H1 (cell line): ENCODE measurements around the gene TAAR9. TPM values are rescaled to one million over a fixed set of nuclear protein-coding genes. Genes with fewer than 3 reads are reported as not detected.

Experiments
- CTCF ChIA-PET: fragments of 300-600 bp; sonication (Branson Sonifier 250); formaldehyde crosslinking; loops from one replicate; lab custom pipeline; 2021; ENCODE audit not compliant: partially characterized antibody; lab: Charles Lee
- POLR2A ChIA-PET: fragments of 300-600 bp; sonication (Branson Sonifier 250); formaldehyde crosslinking; loops from one replicate; lab custom pipeline; 2021; ENCODE audit warnings: inconsistent platforms; ENCODE audit not compliant: partially characterized antibody; lab: Charles Lee
- DNase-seq, 2 experiments: peaks; one replicate each; pipeline versions ENCODE4 v3.0.0 to v3.0.0-alpha.2; 2010 to 2022; ENCODE audit warnings: low spot score in 2 of 2, low read depth in 1 of 2, mixed read lengths in 1 of 2
- FAIRE-seq: peaks from 2 replicates; lab custom pipeline; 2011; peaks lifted over from hg19 to GRCh38; lab: Jason Lieb, UNC
- H2AFZ ChIP-seq: 2 replicates; pipeline ENCODE4 v1.8.1; 2012; ENCODE audit warnings: low read length, inconsistent platforms
- H2AK5ac ChIP-seq: 2 replicates; pipeline ENCODE4 v1.6.1; 2013; ENCODE audit warnings: low read depth, low read length
- H2BK120ac ChIP-seq: replicated peaks from 2 replicates; pipeline ENCODE3; 2013; ENCODE audit warnings: low read depth, low read length, inconsistent platforms
- H2BK12ac ChIP-seq: 2 replicates; pipeline ENCODE4 v1.6.1; 2013; ENCODE audit warnings: low read depth, low read length
- H2BK15ac ChIP-seq: 2 replicates; pipeline ENCODE4 v1.6.1; 2013; ENCODE audit warnings: low read length
- H2BK20ac ChIP-seq: 2 replicates; pipeline ENCODE4 v1.6.1; 2013; ENCODE audit warnings: low read length
- H2BK5ac ChIP-seq: 2 replicates; pipeline ENCODE4 v1.6.1; 2013; ENCODE audit warnings: low read depth, low read length
- H3K14ac ChIP-seq: 2 replicates; pipeline ENCODE4 v1.6.1; 2013; ENCODE audit warnings: inconsistent platforms; ENCODE audit not compliant: insufficient read length
- H3K18ac ChIP-seq: 2 replicates; pipeline ENCODE4 v1.6.1; 2013; ENCODE audit warnings: low read length; ENCODE audit errors: extremely low read depth
- H3K23ac ChIP-seq: 2 replicates; pipeline ENCODE4 v1.6.1; 2013; ENCODE audit warnings: inconsistent platforms; ENCODE audit not compliant: insufficient read length
- H3K23me2 ChIP-seq: 2 replicates; pipeline ENCODE4 v1.6.1; 2013; ENCODE audit warnings: low read depth, low read length
- H3K27ac ChIP-seq: 2 replicates; pipeline ENCODE4 v1.6.1; 2011; ENCODE audit warnings: low read depth, low read length, inconsistent platforms
- H3K27me3 ChIP-seq, 4 experiments: replicated peaks in 1 of 4; 1 replicate in 1 of 4; 2 replicates in 3 of 4; pipeline versions ENCODE4 v1.6.1 to v1.8.1; 2011 to 2013; ENCODE audit warnings: low read length in 3 of 4, mild to moderate bottlenecking in 3 of 4, inconsistent platforms in 2 of 4, mixed read lengths in 2 of 4, moderate library complexity in 1 of 4; ENCODE audit not compliant: control insufficient read depth in 3 of 4, insufficient read depth in 3 of 4; ENCODE audit errors: extremely low read depth in 1 of 4
- H3K36me3 ChIP-seq, 4 experiments: 2 replicates each; pipeline versions ENCODE4 v1.6.1 to v1.8.1; 2011 to 2013; ENCODE audit warnings: mild to moderate bottlenecking in 4 of 4, low read length in 3 of 4, moderate library complexity in 2 of 4, control low read depth in 1 of 4, inconsistent platforms in 1 of 4; ENCODE audit not compliant: insufficient read depth in 4 of 4, control insufficient read depth in 2 of 4
- H3K4ac ChIP-seq: replicated peaks from 2 replicates; pipeline ENCODE3; 2013; ENCODE audit warnings: low read length, low read depth, mixed read lengths, inconsistent platforms; ENCODE audit not compliant: insufficient read length
- H3K4me1 ChIP-seq, 4 experiments: replicated peaks in 1 of 4; 1 replicate in 1 of 4; 2 replicates in 3 of 4; pipeline versions ENCODE4 v1.6.1 to v1.8.1; 2011 to 2013; ENCODE audit warnings: low read length in 3 of 4, inconsistent platforms in 2 of 4, mixed read lengths in 1 of 4; ENCODE audit not compliant: insufficient read depth in 4 of 4, control insufficient read depth in 3 of 4
- H3K4me2 ChIP-seq, 2 experiments: 2 replicates each; pipeline versions ENCODE4 v1.6.1 to v1.8.1; 2011 to 2013; ENCODE audit warnings: low read depth in 2 of 2, low read length in 2 of 2, control low read depth in 1 of 2, inconsistent platforms in 1 of 2, mild to moderate bottlenecking in 1 of 2; ENCODE audit not compliant: insufficient read depth in 1 of 2
- H3K4me3 ChIP-seq, 4 experiments: fragments of 200-600, 300-600 bp in 1 of 4; sonication (generic), shearing (Covaris generic), sonication (Bioruptor Twin) in 1 of 4; 2 replicates each; pipeline versions ENCODE4 v1.5.1 to v1.8.1; 2011 to 2016; ENCODE audit warnings: low read length in 4 of 4, low read depth in 3 of 4, control low read depth in 2 of 4, inconsistent platforms in 2 of 4, mild to moderate bottlenecking in 2 of 4, mixed read lengths in 1 of 4, moderate library complexity in 1 of 4; ENCODE audit not compliant: insufficient read depth in 2 of 4; ENCODE audit errors: extremely low read depth in 1 of 4
- H3K56ac ChIP-seq: replicated peaks from 2 replicates; pipeline ENCODE3; 2013; ENCODE audit warnings: low read depth, mild to moderate bottlenecking, mixed read lengths, low read length, inconsistent platforms; ENCODE audit not compliant: insufficient read length
- H3K79me1 ChIP-seq: 2 replicates; pipeline ENCODE4 v1.6.1; 2013; ENCODE audit warnings: low read depth, low read length, control low read depth
- H3K79me2 ChIP-seq, 2 experiments: 2 replicates each; pipeline versions ENCODE4 v1.6.1 to v1.8.1; 2012 to 2013; ENCODE audit warnings: low read length in 2 of 2, mild to moderate bottlenecking in 2 of 2, inconsistent platforms in 1 of 2; ENCODE audit not compliant: insufficient read depth in 2 of 2, control insufficient read depth in 1 of 2
- H3K9ac ChIP-seq, 4 experiments: replicated peaks in 1 of 4; 1 replicate in 1 of 4; 2 replicates in 3 of 4; pipeline versions ENCODE4 v1.6.1 to v1.8.1; 2011 to 2013; ENCODE audit warnings: low read depth in 3 of 4, low read length in 3 of 4, control low read depth in 2 of 4, mild to moderate bottlenecking in 2 of 4, moderate library complexity in 2 of 4, inconsistent platforms in 1 of 4; ENCODE audit errors: extremely low read depth in 1 of 4
- H3K9me3 ChIP-seq, 2 experiments: 2 replicates each; pipeline versions ENCODE4 v1.6.1 to v1.8.1; 2012 to 2013; ENCODE audit warnings: mild to moderate bottlenecking in 2 of 2, moderate library complexity in 2 of 2, control low read depth in 1 of 2, inconsistent platforms in 1 of 2, low read depth in 1 of 2, low read length in 1 of 2, mixed read lengths in 1 of 2; ENCODE audit not compliant: insufficient read depth in 2 of 2
- H4K20me1 ChIP-seq, 2 experiments: replicated peaks in 1 of 2; 2 replicates each; pipeline versions ENCODE3 to v1.8.1; 2011 to 2013; ENCODE audit warnings: inconsistent platforms in 2 of 2, low read length in 2 of 2, mild to moderate bottlenecking in 1 of 2; ENCODE audit not compliant: insufficient read depth in 2 of 2, control insufficient read depth in 1 of 2
- H4K5ac ChIP-seq: 2 replicates; pipeline ENCODE4 v1.6.1; 2013; ENCODE audit warnings: low read length, low read depth, mixed read lengths, inconsistent platforms; ENCODE audit not compliant: insufficient read length
- H4K8ac ChIP-seq: 2 replicates; pipeline ENCODE4 v1.8.0; 2013; ENCODE audit warnings: mild to moderate bottlenecking, moderate library complexity, low read length, inconsistent platforms; ENCODE audit not compliant: insufficient read depth; ENCODE audit errors: extremely low read depth
- H4K91ac ChIP-seq: replicated peaks from 2 replicates; pipeline ENCODE3; 2013; ENCODE audit warnings: low read length, mixed read lengths, inconsistent platforms; ENCODE audit not compliant: insufficient read length
- BRCA1 ChIP-seq: IDR thresholded peaks from 2 replicates; pipeline ENCODE4 v1.6.1; 2012; ENCODE audit warnings: low read depth, low read length, improper control_type of control experiment
- E2F6 ChIP-seq: IDR thresholded peaks from 2 replicates; pipeline ENCODE4 v1.6.1; 2012; ENCODE audit warnings: inconsistent platforms
- PHF8 ChIP-seq: fragments of 200-600 bp; sonication (generic); conservative IDR thresholded peaks from 2 replicates; pipeline ENCODE4 v1.7.1; 2012; ENCODE audit warnings: low read depth, mild to moderate bottlenecking, inconsistent platforms, low read length, moderate library complexity
- SIRT6 ChIP-seq: IDR thresholded peaks from one replicate; pipeline ENCODE4 v1.7.1; 2012; ENCODE audit warnings: low read length, inconsistent platforms
- WGBS, 2 experiments: shearing (Covaris generic) in 1 of 2; methylation state at CpG; one replicate each; pipeline versions ENCODE4 v1.1.6 to v1.1.7; 2013 to 2015; ENCODE audit warnings: low lambda C conversion rate in 2 of 2, mixed read lengths in 2 of 2, inconsistent platforms in 1 of 2, low coverage in 1 of 2, missing lambda C conversion rate in 1 of 2; ENCODE audit not compliant: insufficient replicate concordance in 2 of 2, insufficient coverage in 1 of 2, insufficient read length in 1 of 2; ENCODE audit errors: extremely low coverage in 1 of 2, missing lambda C conversion rate in 1 of 2; 5-methylcytosine and 5-hydroxymethylcytosine counted together
- polyA plus RNA-seq, 7 experiments: library from polyadenylated mRNA; depleted of rRNA in 3 of 7; stranded (reverse) in 5 of 7; unstranded in 2 of 7; fragments of >200 nt in 5 of 7; fragments of 200-250 nt in 2 of 7; gene quantifications; 1 replicate in 5 of 7; 2 replicates in 1 of 7; 4 replicates in 1 of 7; pipeline versions ENCODE4 v1.2.1 to v1.2.3, GENCODE V29; 2011 to 2013; ENCODE audit warnings: missing spikeins in 2 of 7, mixed read lengths in 2 of 7
- total RNA-seq: library from RNA; stranded (reverse); fragmentation: NEBNext Ultra II Directional; extraction: Animal tissue kit (Norgen Biotek cat#: 25700); gene quantifications from 2 replicates; pipeline ENCODE4 v1.2.1, GENCODE V29; 2021

The TAAR9 gene
- total and polyA plus RNA-seq, 2 of the 8 experiments (the other 6 are each of a cell fraction or from before 2014, with no cell fraction given) = not detected

GRCh38 chr6:132569170-132569569 lies 31.1 kb downstream of the TAAR9 start:
- no peak overlapping the region for H2AK5ac ChIP-seq
- DNase-seq = no peak
- H3K9ac ChIP-seq = no peak overlapping the region
- no peak overlapping the region for H2BK15ac ChIP-seq
- H3K79me2 ChIP-seq = no peaks in the 10 kb centered on the region
- no peak overlapping the region for H2BK5ac ChIP-seq
- no peak overlapping the region for H3K14ac ChIP-seq
- H3K4me1 ChIP-seq = peaks cover 0 to 6% (median 1%) of the 10 kb centered on the region in 4 experiments; a peak in 5 of 7 replicates
- H3K18ac ChIP-seq = no peak overlapping the region
- H3K23ac ChIP-seq = no peak overlapping the region
- FAIRE-seq = no peak
- H3K23me2 ChIP-seq = no peaks in the 10 kb centered on the region
- H3K4me2 ChIP-seq = peak overlapping the region in 1 of 2 experiments; percentile 1; a peak in 1 of 4 replicates
- no peaks in the 10 kb centered on the region for H4K20me1 ChIP-seq
- H4K91ac ChIP-seq = no peak overlapping the region
- no peak overlapping the region for H4K8ac ChIP-seq
- no peak overlapping the region for H3K4ac ChIP-seq
- CTCF ChIA-PET = no interaction called here
- H2BK20ac ChIP-seq = no peak overlapping the region
- no peak overlapping the region for H3K4me3 ChIP-seq
- 68% methylated on average over 4 of the region's 4 CpGs; no CpG with 5 or more reads in 1 of the 2 experiments for WGBS, 2 experiments
- POLR2A ChIA-PET = interaction anchor here (0.9 kb wide), 1 partner anchor 9 kb away, joined by 3 read pairs; no protein-coding TSS in a partner anchor
- no peak overlapping the region for H3K56ac ChIP-seq
- TF ChIP-seq SIRT6 = no peak
- no peak for TF ChIP-seq PHF8
- no peak for TF ChIP-seq E2F6
- TF ChIP-seq BRCA1 = no peak
- no peaks in the 10 kb centered on the region for H3K27me3 ChIP-seq
- H4K5ac ChIP-seq = no peak overlapping the region
- H3K36me3 ChIP-seq = no peaks in the 10 kb centered on the region
- no peak overlapping the region for H2BK12ac ChIP-seq
- H2AFZ ChIP-seq = no peak overlapping the region
- no peaks in the 10 kb centered on the region for H3K9me3 ChIP-seq
- no peaks in the 10 kb centered on the region for H3K79me1 ChIP-seq
- H2BK120ac ChIP-seq = no peak overlapping the region
- H3K27ac ChIP-seq = no peak overlapping the region
